SIG-M5 (cell line): ENCODE data around the gene WDR4.
"Not testable (repeated sequence)": the region's sequence is repeated elsewhere in the genome, so short reads cannot be mapped to it uniquely, and the experiment has no call there.

Experiments
- DNase-seq: peaks from one replicate; lab custom pipeline; 2025; lab: John Stamatoyannopoulos, UW

Gene WDR4

GRCh38 chr21:42878993-42879787 lies at the start of gene WDR4:
Gene WDR4, minus strand, starts transcription at chr21:42879539. Its CDS starts 44 bp downstream, at chr21:42879495.
- DNase-seq = peak; percentile 62

- not testable (repeated sequence) for DNase-seq
Observed at GRCh38 chr21:42927474-42928200, 48.3 kb upstream of the WDR4 start.

- DNase-seq = no peak
Observed at GRCh38 chr21:42925114-42925926, 46.0 kb upstream of the WDR4 start, which contains the start of gene ERVH48-1. Gene ERVH48-1, minus strand, starts transcription at chr21:42925630. Its CDS starts 6,624 bp downstream, at chr21:42919006.

- no peak for DNase-seq
Observed at GRCh38 chr21:42924433-42924751, 45.1 kb upstream of the WDR4 start.

GRCh38 chr21:42923553-42924432 lies 44.5 kb upstream of the WDR4 start:
- DNase-seq = peak; percentile 89

GRCh38 chr21:42922918-42923317 lies 43.6 kb upstream of the WDR4 start:
- DNase-seq = no peak

GRCh38 chr21:42921927-42922326 lies 42.6 kb upstream of the WDR4 start:
- DNase-seq = no peak

- DNase-seq = no peak
Observed at GRCh38 chr21:42918291-42918690, 39.0 kb upstream of the WDR4 start.

- DNase-seq = no peak
Observed at GRCh38 chr21:42913476-42913875, 34.1 kb upstream of the WDR4 start.

GRCh38 chr21:42911920-42912319 lies 32.6 kb upstream of the WDR4 start:
- not testable (repeated sequence) for DNase-seq

- not testable (repeated sequence) for DNase-seq
Observed at GRCh38 chr21:42908484-42908883, 29.1 kb upstream of the WDR4 start.

GRCh38 chr21:42906233-42906632 lies 26.9 kb upstream of the WDR4 start:
- DNase-seq = no peak

- DNase-seq = no peak
Observed at GRCh38 chr21:42905195-42905594, 25.9 kb upstream of the WDR4 start.

GRCh38 chr21:42903817-42904216 lies 24.5 kb upstream of the WDR4 start:
- DNase-seq = no peak

- no peak for DNase-seq
Observed at GRCh38 chr21:42900446-42900845, 21.1 kb upstream of the WDR4 start.

- DNase-seq = peak; percentile 90
Observed at GRCh38 chr21:42892931-42893755, 13.8 kb upstream of the WDR4 start, which contains the start of gene NDUFV3. Gene NDUFV3, plus strand, starts transcription at chr21:42893309. Its CDS starts 25 bp downstream, at chr21:42893334.

- DNase-seq = no peak
Observed at GRCh38 chr21:42892582-42892930, 13.2 kb upstream of the WDR4 start.

GRCh38 chr21:42887326-42887725 lies 8.0 kb upstream of the WDR4 start:
- no peak for DNase-seq

GRCh38 chr21:42883921-42884320 lies 4.6 kb upstream of the WDR4 start:
- DNase-seq = no peak

- no peak for DNase-seq
Observed at GRCh38 chr21:42880352-42880751, 1.0 kb upstream of the WDR4 start.

- no peak for DNase-seq
Observed at GRCh38 chr21:42878678-42878992, 704 bp downstream of the WDR4 start.
